Ovary (tissue), 9 donors: ENCODE results near the gene CAMTA1. TPM values are rescaled to one million over a fixed set of nuclear protein-coding genes. Genes with fewer than 3 reads are reported as not detected.

ENCODE experiments used
- DNase-seq, 5 donors: peaks; one replicate each; pipeline ENCODE4 v3.0.0-alpha.2; 2019 to 2020
- H3K27ac ChIP-seq, 2 donors: fragments of 200-600 bp; one replicate each; pipeline versions ENCODE4 v1.5.1 to v1.8.0; 2019 to 2022
- H3K27me3 ChIP-seq: fragments of 200-600 bp; one replicate; pipeline ENCODE4 v1.8.0; 2022
- H3K36me3 ChIP-seq: fragments of 200-600 bp; sonication (generic); one replicate; pipeline ENCODE4 v1.5.1; 2019
- H3K4me1 ChIP-seq: one replicate; pipeline ENCODE4 v1.8.1; 2013; ENCODE audit warnings: mild to moderate bottlenecking, moderate library complexity; ENCODE audit not compliant: insufficient read depth
- H3K4me3 ChIP-seq: fragments of 200-600 bp; sonication (generic); one replicate; pipeline ENCODE4 v1.5.1; 2017
- H3K9me3 ChIP-seq, 2 donors: fragments of 200-600 bp in 1 of 2; sonication (generic) in 1 of 2; one replicate each; pipeline versions ENCODE4 v1.5.1 to v1.8.1; 2013 to 2019; ENCODE audit warnings: mild to moderate bottlenecking in 1 of 2, moderate library complexity in 1 of 2
- EP300 ChIP-seq: sonication (generic); formaldehyde crosslinking; IDR thresholded peaks from one replicate; pipeline ENCODE4 v1.6.1; 2017; ENCODE audit warnings: antibody characterized with exemption
- POLR2A ChIP-seq: fragments of 450-650 bp; IDR thresholded peaks from one replicate; pipeline ENCODE4 v1.6.1; 2017; ENCODE audit warnings: antibody characterized with exemption, mild to moderate bottlenecking, moderate library complexity
- WGBS, 3 donors: extraction: QIAGEN DNeasy Blood & Tissue Kit in 1 of 3; methylation state at CpG; one replicate each; pipeline versions ENCODE4 v1.1.5 to v1.1.7; 2013 to 2017; 5-methylcytosine and 5-hydroxymethylcytosine counted together
- intact Hi-C, 4 donors: fragments of 100-400 bp; cut with DNase I; formaldehyde crosslinking; loops; one replicate each; pipeline versions ENCODE4 v1.11.0 to v1.15.1; 2022 to 2023
- polyA plus RNA-seq, 2 donors: library from polyadenylated mRNA; stranded (reverse); fragments of 200-250 nt in 1 of 2; fragments of 350-450 nt in 1 of 2; fragmentation: Illumina TruSeq in 1 of 2; extraction: RNeasy Lipid Tissue Mini Kit (QIAGEN cat#74804) in 1 of 2; gene quantifications; one replicate each; pipeline ENCODE4 v1.2.3, GENCODE V29; 2013 to 2014
- total RNA-seq, 7 donors: library from RNA; depleted of rRNA in 2 of 7; stranded (reverse); fragments of >200 nt in 2 of 7; fragmentation: NEBNext Ultra II Directional in 3 of 7; extraction: Animal tissue kit (Norgen Biotek cat#: 25700) in 3 of 7; gene quantifications; one replicate each; pipeline versions ENCODE4 v1.1.0 to v1.2.4, GENCODE V29; 2016 to 2023
- TF ChIP-seq, protein P1 (sequence below), 3 donors: fragments of 450-650 bp in 2 of 3; fragments of 200-600 bp in 1 of 3; IDR thresholded peaks; one replicate each; pipeline versions ENCODE4 v1.5.1 to v1.8.0; 2016 to 2022; ENCODE audit warnings: antibody characterized with exemption in 3 of 3, mild to moderate bottlenecking in 1 of 3
- donor health status: DM: no; HTN: no; CAD: no; lungs with moderate emphysema.
- donor health status: DM: no; HTN: no; CAD: no.
- donor health status: Bipolar disorder and iron deficiency.
- donor health status: DM: yes; HTN: yes; CAD: no.
- donor health status: DM: no; HTN: no; CAD: no.
- donor health status: DM: yes; HTN: yes; CAD: no.

Gene CAMTA1
- total and polyA plus RNA-seq, 9 donors: 51.1 to 150 (median 67.4) TPM

DNA sequence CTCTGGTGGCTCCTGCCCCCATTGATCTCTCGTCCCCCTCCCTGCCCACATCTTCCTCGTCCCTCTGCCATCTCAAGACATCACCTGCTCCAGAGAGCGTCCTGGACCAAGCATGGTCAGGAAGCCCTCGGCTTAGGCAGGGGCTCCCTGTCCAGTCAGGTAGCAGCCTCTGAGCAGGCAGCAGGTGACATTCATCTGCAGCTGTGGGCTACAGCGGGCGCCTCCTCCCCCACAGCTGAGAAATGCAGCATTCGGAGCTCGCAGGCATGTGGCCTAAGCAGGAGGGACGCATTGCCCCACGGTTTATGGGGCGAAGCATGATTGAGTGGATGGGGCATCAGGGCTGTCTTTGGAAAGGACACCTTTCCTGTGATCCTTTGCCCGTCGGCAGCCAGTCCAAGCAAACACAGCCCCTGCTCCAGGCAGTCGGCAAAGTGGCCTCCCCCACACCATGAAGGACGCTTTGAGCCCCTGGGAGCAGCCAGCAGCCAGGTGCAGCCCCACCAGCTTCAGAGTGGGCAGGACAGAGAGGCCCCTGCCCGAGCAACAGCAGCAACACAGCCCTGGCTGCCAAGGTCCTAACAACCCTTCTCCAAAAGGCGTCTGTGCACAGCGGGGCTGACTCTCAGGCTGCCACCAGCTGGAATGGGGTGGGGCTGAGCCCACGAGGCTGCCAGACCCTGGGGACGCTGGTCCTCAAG is 751.8 kb downstream of the CAMTA1 start:
- H3K27me3 ChIP-seq: no peaks in the 10 kb centered on the region
- TF ChIP-seq, protein P1, sequence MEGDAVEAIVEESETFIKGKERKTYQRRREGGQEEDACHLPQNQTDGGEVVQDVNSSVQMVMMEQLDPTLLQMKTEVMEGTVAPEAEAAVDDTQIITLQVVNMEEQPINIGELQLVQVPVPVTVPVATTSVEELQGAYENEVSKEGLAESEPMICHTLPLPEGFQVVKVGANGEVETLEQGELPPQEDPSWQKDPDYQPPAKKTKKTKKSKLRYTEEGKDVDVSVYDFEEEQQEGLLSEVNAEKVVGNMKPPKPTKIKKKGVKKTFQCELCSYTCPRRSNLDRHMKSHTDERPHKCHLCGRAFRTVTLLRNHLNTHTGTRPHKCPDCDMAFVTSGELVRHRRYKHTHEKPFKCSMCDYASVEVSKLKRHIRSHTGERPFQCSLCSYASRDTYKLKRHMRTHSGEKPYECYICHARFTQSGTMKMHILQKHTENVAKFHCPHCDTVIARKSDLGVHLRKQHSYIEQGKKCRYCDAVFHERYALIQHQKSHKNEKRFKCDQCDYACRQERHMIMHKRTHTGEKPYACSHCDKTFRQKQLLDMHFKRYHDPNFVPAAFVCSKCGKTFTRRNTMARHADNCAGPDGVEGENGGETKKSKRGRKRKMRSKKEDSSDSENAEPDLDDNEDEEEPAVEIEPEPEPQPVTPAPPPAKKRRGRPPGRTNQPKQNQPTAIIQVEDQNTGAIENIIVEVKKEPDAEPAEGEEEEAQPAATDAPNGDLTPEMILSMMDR (IDR thresholded peaks at IDR 0.05): no peak
- TF ChIP-seq POLR2A: no peak
- intact Hi-C loops: no loop called here
- WGBS, 3 donors: 48 to 57% (median 49%) methylated on average over 20 of the region's 20 CpGs
- no peaks in the 10 kb centered on the region for H3K36me3 ChIP-seq
- H3K4me1 ChIP-seq: no peaks in the 10 kb centered on the region
- no peaks in the 10 kb centered on the region for H3K9me3 ChIP-seq
- no peak for DNase-seq
- H3K27ac ChIP-seq: no peak overlapping the region
- H3K4me3 ChIP-seq: no peak overlapping the region

DNA sequence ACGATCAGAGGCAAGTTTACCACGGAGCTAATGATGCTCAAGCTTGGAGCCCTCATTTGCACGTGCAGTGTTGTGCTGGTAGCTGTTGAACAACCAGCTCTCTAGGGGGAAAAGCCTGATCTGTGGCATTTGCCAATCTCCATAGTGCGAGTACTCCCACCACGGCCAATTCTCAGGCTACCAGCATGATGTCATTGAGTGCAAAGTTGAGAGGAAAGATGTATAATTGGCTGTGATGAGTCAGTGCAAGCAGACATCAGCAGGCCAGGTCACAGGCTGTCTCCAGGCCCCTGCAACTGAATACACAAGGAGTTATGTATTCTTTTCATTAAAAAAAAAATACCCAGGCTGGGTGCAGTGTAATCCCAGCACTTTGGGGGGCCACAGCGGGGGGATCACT is 752.8 kb downstream of the CAMTA1 start:
- 78 to 82% (median 80%) methylated on average over 6 of the region's 6 CpGs for WGBS, 3 donors
- no peaks in the 10 kb centered on the region for H3K36me3 ChIP-seq
- intact Hi-C loops: no loop called here

DNA sequence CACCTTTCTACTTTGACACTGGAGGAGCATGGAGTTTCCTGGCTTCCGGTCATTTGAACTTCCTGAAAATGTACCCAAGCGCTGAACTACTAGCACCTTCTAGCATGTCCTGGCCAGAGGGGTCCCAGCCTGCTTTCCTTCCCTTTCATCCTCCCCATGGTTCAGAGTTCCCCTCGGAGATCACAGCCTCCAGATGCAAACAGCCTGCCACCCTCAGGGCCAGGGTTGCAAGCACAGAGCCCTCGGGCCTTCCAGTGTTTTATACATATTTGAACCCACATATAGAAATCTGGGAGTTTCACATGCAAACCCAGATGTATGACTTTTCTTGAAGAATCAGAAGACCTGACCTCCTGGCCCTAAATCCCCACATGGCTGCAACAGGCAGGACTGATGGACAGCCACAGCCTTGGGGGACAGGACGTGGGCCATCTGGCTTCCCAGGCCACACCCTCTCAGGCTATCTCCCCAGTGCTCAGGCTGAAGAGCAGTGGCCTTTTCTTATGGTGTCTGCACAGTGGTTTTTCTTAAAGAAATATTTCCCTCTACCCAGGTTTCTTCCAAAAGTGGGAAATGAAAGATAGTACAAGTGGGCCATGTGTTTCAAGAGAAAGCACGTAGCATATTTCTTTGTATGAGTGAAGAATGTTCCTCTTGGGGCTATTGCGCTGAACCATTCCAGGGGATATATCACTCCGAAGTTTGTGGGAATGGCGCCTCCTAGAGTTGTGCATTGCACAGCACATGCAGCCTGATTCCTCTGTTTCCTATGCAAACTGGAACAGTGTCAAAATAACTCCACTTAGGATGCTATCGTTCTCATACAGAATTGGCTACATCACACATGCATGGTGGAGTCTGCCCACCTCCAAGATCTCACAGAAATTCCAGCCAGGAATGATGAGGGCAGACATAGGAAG is 753.9 kb downstream of the CAMTA1 start:
- Histone ChIP-seq H3K9me3 (no peaks in the 10 kb centered on the region), H3K36me3 (no peaks in the 10 kb centered on the region), H3K4me3 (no peak overlapping the region), H3K4me1 (no peaks in the 10 kb centered on the region), H3K27ac (no peak overlapping the region), H3K27me3 (no peaks in the 10 kb centered on the region)
- DNase-seq: no peak
- 77 to 85% (median 84%) methylated on average over 10 of the region's 10 CpGs for WGBS, 3 donors
- intact Hi-C loops: no loop called here
- TF ChIP-seq EP300 (no peak), POLR2A (no peak)
- TF ChIP-seq, protein P1 (IDR thresholded peaks at IDR 0.05): no peak

More for the DNA sequence above, 752.8 kb downstream of the CAMTA1 start:
- no peak overlapping the region for H3K4me3 ChIP-seq
- no peak for DNase-seq
- no peak for TF ChIP-seq EP300
- no peak for TF ChIP-seq POLR2A
- TF ChIP-seq, protein P1 (IDR thresholded peaks at IDR 0.05): no peak
- H3K4me1 ChIP-seq: no peaks in the 10 kb centered on the region
- no peak overlapping the region for H3K27ac ChIP-seq
- no peaks in the 10 kb centered on the region for H3K27me3 ChIP-seq
- no peaks in the 10 kb centered on the region for H3K9me3 ChIP-seq

DNA sequence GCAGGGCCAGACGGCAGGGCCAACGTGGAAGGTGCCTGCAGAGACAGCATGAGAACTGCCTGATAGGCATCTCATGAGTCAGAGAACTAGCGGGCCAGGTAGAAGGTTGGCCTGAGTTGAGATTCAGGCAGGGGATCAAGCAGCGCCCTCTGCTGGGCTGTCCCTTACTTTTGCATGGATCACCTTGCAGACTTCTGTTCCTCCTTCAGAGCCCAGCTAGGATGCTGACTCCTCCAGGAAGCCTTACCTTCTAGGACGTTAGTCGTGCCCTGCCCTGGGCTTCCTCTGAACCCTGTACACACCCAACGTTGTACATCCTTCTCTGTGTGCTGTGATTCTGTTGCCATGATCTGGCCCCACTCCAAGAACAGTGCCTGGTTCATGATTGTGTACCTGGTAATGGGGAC is 754.5 kb downstream of the CAMTA1 start:
- Histone ChIP-seq H3K9me3 (no peaks in the 10 kb centered on the region), H3K27ac (no peak overlapping the region), H3K36me3 (no peaks in the 10 kb centered on the region), H3K27me3 (no peaks in the 10 kb centered on the region), H3K4me1 (no peaks in the 10 kb centered on the region), H3K4me3 (no peak overlapping the region)
- WGBS, 3 donors: 81 to 82% (median 81%) methylated on average over 7 of the region's 7 CpGs
- DNase-seq: no peak
- intact Hi-C loops: no loop called here
- no peak for TF ChIP-seq EP300
- TF ChIP-seq, protein P1 (IDR thresholded peaks at IDR 0.05): no peak
- TF ChIP-seq POLR2A: no peak
